Stimulated activated CD8-positive, alpha-beta memory T cell treated with anti-CD3 and anti-CD28 coated beads, Interleukin-12 subunit alpha, Interleukin-12 subunit beta, amount 100 ng/mL, for 24 hours (primary cell): ENCODE data around the gene MTMR6.
A peak's percentile ranks its signal among the peaks of the same experiment; 100 is the strongest.
"Not testable (repeated sequence)": the region's sequence is repeated elsewhere in the genome, so short reads cannot be mapped to it uniquely, and the experiment has no call there.

Experiments
- DNase-seq: peaks from one replicate; pipeline ENCODE4 v3.0.0-alpha.2; 2020; ENCODE audit errors: extremely low read depth

The MTMR6 gene

DNA sequence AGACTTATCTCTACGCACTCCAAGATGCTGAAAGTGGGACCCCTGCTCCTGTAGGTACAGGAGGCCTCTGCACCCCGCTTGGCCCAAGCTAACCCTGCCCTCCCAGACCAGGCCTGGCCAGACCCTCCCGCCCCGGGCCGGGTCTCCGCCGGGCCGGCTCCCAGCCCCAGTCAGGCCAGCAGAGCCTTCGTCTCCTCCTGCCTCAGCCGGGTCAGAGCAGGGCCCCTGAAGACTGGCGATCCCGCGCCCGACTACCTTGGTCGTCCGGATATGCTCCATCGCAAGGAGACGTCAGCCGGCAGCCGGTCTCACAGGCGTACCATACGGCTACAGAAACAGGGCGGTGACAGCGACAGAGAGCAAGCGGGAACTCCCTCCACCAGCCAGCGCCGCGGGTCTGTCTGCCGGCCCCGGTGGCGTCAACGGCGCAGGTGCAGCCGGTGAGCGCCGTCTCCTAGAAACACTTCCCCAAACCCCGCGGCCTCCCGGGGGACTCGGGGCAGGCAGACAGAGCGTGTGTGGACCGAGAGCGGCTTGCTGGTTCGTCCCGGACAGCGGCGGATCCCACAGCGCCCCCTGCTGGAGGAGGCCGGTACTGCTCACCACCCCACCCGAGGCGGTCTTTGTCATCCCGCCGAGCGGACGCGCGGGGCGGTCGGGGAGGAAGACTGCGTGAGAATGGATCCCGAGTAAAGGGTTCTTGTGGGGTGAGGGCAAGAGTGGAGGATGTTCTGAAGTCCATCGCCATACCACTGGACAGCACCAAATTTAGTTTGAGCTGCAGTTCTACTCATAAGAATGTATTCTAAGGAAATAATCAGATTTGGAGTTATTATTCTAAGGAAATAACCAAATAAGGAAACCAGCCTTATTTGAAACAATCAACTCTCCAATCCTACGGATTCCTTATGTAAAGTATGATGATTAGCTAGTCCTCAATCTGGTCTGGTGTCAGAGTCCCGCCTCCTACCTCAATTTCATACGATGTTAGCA is at the start of gene MTMR6:
MTMR6 (minus strand) TSS at position 520 of the 993 bp plus-strand sequence; CDS start at position 279, 241 bp downstream.
- DNase-seq = peak; percentile 80

DNA sequence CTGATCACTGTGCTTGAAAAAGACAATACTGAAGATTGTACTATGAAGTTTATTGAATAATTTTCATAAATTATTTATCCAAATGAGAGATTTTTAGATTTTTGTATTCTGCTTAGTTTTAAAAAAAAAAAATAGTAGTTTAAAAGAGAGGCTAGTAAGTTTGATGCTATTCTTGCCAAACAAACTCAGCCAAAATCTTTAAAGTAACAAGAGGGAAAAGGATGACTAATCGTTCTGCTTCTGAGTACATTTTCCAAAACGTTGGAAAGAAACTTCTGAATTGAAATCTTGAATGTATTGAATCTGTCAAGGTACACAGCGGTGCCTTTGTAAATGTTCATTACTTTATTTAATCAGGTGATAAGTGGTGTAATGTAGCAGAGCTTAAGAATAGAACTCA is 48.6 kb upstream of the MTMR6 start:
- DNase-seq = no peak

- DNase-seq = no peak
These were observed 43.3 kb upstream of the MTMR6 start for GRCh38 chr13:25330541-25330940.

DNA sequence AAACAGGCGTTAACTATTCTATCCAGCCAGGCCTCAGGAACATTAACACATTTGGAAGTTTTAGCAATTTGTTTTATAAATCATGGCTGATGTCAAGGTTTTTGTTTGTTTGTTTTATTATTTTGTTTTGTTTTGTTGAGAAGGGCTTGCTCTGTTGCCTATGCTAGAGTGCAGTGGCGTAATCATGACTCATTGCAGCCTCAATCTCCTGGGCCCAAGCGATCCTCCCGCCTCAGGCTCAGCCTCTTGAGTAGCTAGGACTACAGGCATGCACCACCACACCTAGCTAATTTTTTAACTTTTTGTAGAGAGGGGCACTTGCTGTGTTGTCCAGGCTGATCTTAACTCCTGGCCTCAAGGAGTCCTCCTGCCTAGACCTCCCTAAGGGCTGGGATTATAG is 42.4 kb upstream of the MTMR6 start:
- DNase-seq = no peak

- DNase-seq = no peak
These were observed 36.8 kb upstream of the MTMR6 start for GRCh38 chr13:25324100-25324499.

DNA sequence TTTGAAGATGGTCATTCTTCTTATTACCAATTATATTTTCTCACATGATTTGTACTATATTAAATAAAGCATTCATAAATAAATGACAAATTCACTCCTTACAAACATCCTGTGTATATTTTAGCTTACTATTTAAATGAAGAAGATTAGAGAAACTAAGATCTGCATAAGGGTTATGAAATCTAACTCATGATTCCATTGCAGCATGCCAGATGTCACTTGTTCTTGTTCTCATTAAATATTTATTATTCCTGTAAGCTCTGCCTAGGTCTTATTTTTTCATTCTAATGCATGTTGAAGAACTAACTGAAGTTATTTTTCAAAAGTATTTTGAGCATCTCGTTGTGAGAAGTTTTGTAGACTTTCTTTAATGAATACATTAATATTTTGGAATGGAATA is 32.5 kb upstream of the MTMR6 start:
- DNase-seq = no peak

DNA sequence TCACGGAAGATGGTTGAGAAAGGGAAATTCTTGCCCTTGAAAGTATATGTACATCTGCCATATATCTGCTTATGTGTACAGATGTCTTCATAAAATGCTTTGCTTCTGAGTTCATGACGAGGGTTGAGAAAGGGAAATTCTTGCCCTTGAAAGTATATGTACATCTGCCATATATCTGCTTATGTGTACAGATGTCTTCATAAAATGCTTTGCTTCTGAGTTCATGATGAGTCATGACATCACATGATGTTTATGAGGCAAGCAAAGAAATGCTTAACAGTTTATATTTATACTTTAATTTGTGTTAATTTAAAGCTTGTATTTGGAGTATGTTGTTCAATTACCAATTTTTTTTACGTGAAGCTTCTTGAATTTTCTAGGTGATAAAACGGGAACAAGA is 31.7 kb upstream of the MTMR6 start:
- DNase-seq = not testable (repeated sequence)

GRCh38 chr13:25310891-25311290 is 23.6 kb upstream of the MTMR6 start:
- DNase-seq = no peak

GRCh38 chr13:25306671-25307464 is 19.6 kb upstream of the MTMR6 start:
- no peak for DNase-seq

GRCh38 chr13:25302121-25302520 is 14.8 kb upstream of the MTMR6 start:
- DNase-seq = no peak

GRCh38 chr13:25301347-25302113 is 14.2 kb upstream of the MTMR6 start, which contains the start of gene NUP58:
Gene NUP58, plus strand, starts transcription at chr13:25301625. Its CDS starts 149 bp downstream, at chr13:25301774.
- peak; percentile 86 for DNase-seq

GRCh38 chr13:25300861-25301346 is 13.6 kb upstream of the MTMR6 start:
- no peak for DNase-seq

DNA sequence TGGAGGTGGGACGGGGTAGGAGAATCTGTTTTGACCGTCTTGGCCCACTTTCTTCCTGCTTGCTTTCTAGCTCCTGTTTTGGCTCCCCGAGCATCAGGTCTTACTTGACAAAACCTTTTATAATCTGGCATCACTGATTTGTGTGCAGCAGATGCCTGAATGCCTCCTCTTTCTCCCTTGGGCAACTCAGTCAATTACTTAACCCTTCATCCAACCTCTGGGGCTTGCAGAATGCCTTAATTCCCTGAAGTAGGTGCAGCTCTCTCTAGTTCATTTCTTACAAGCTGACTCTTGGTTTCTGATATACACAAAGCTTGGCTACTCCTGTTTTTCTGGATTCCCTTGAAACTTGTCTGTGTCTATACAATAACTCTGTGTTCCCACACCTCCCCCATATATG is 8.4 kb upstream of the MTMR6 start:
- no peak for DNase-seq

- no peak for DNase-seq
These were observed 7.9 kb upstream of the MTMR6 start for GRCh38 chr13:25295228-25295627.

- no peak for DNase-seq
These were observed 5.0 kb upstream of the MTMR6 start for GRCh38 chr13:25292301-25292700.

GRCh38 chr13:25291691-25292090 is 4.4 kb upstream of the MTMR6 start:
- DNase-seq = no peak

DNA sequence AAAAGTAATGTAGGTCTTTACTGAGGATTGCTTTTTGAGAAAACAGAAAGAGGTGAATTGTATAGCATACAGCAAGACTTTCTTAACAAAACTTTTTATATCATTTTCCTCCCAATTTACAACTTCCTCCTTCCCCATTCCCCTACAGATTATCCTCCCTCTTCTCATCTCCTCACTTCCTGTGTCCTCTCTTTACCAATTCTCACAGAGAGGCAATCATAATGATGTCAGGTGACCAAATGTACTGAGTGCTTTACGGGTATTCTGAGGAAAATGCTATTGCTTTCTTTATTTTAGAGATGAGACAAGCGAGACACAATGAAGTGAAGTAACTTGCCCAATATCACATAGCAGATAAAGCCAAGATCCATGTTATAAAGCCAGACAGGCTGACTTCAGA is 1.7 kb upstream of the MTMR6 start:
- DNase-seq = no peak

DNA sequence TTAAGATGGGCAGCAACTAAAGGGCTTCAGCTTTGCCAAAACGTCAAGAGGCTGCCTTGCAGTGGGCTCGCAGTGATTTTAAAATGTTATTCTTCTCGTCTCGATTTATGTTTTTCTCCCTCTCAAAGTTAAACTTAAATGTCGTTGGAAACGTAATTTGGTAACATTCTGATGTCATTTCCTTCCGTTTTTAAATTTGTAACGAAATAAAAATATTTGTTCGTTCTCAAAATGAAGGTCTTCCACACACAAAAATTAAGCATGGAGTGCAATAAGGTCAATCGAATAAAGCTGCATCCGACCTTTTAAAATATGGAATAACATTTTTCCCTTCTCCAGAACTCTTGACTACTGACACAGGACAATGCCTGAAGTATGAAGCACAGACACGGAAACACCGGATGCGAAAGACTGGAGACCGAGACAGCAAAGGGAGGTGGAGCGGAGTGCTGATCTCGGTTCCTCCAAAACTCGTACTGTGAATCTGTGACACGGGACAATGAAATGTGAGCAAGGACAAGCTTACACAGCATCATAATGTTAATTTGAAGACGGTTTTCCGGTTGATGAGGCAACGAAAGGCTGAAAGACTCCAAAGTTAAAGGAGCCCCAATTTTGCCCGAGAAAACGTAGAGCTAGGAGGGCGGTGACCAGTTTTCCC is 850 bp downstream of the MTMR6 start:
- DNase-seq = no peak

DNA sequence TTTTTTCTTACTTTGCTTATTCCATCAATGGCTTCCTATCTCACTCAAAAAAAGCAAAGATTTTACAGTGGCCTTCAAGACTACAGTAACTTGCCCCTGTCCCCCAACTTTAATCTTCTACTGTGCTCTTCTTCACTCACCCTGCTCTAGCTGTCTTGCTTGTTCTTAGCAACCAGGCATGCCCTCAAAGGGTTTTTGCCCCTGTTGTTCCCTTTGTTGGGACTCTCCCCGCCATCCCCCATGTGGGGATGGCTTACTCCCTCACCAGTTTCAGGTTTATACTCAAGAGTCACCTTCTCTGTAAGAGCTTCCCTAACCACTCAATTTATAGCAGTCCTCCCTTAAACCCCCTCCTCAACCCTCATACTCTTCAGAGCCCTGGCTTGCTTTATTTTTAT is 5.4 kb downstream of the MTMR6 start:
- no peak for DNase-seq

DNA sequence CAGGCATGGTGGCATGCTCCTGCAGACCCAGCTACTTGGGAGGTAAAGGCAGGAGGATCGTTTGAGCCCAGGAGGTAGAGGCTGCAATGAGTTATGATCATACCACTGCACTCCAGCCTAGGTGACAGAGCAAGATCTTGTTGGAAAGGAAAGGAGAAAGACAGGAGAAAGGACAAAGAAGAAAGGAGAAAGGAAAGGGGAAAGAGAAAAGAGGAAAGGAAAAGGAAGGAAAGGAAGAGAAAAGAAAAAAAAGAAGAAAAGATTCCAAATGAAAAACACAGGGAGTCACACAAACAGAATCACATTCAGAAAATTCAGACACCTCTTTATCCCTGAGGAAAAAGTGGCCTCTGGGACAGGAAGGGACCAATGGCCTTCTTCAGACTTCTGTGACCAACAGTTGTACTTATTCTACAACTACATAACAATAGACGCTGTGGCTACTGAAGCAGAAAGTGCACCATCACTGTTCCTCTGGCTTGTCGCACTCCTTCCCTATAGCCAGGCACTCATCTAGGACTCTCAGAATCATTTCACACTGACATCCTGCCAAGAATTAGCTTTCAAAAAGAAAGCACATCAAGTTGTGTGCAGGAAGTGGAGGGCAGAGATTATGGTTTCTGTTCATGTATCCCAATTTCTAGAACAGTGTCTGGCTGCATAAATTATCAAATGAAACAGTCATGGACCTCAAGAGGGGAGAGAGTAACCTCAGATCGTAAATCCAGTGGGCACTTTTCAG is 5.9 kb downstream of the MTMR6 start:
- DNase-seq = no peak
